HT-29 (cell line): ENCODE data around the gene NR4A2. TPM values are rescaled to one million over a fixed set of nuclear protein-coding genes. Genes with fewer than 3 reads are reported as not detected.
A peak's percentile ranks its signal among the peaks of the same experiment; 100 is the strongest.

Experiments
- DNase-seq: peaks from one replicate; pipeline ENCODE4 v3.0.0-alpha.2; 2015; ENCODE audit warnings: low spot score
- total RNA-seq: library from RNA; depleted of rRNA; stranded (reverse); fragments of >200 nt; shearing (Covaris generic); gene quantifications from 2 replicates; pipeline ENCODE4 v1.2.3, GENCODE V29; 2014; rRNA removed

Gene NR4A2
- 4.1 and 5.2 TPM in 2 replicates for total RNA-seq

DNA sequence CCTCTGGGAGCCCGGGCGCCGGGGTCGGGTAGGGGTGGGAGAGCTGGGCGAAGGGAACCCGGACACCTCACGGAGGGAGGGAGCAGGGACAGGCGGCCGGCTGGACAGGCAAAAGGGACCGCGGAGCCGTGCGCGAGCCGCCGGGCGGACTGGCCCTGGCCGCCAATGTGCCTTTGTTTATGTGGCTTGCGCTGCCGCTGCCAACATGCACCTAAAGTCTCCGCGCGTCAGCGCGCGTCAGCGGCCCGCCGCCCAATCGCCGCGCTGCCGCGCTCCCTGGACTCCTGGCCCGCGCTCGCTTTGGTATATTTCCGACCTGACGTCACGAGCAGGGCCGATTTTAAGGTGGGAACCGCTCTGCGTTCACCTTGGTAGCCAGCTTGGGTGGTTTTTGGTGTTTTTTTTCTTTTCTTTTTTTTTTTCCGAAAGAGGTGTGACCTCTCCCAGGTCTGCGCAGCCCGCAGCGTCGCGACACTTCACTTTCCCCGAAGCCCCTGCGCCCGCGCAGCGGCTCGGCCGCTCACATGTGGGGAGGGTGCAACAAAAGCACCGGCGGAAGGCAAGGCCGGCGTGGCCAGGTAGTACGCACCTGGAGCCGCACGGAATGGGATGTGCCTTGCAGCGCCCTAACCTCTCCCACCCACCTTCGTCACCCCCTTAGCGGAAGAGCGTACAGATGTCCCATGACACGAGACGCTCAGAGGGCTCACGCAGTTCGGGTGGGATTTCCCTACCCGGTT is at the start of gene NR4A2:
Gene NR4A2, minus strand, starts transcription at position 188 of the 740 bp plus-strand sequence. CDS start 2,535 bp downstream, outside the sequence.
- DNase-seq = peak; percentile 94

GRCh38 chr2:156380117-156380645 is 47.7 kb upstream of the NR4A2 start:
- DNase-seq = no peak

GRCh38 chr2:156379714-156380113 is 47.2 kb upstream of the NR4A2 start:
- no peak for DNase-seq

- DNase-seq = no peak
Observed at GRCh38 chr2:156379071-156379470, 46.5 kb upstream of the NR4A2 start.

GRCh38 chr2:156366753-156367152 is 34.2 kb upstream of the NR4A2 start:
- DNase-seq = no peak

DNA sequence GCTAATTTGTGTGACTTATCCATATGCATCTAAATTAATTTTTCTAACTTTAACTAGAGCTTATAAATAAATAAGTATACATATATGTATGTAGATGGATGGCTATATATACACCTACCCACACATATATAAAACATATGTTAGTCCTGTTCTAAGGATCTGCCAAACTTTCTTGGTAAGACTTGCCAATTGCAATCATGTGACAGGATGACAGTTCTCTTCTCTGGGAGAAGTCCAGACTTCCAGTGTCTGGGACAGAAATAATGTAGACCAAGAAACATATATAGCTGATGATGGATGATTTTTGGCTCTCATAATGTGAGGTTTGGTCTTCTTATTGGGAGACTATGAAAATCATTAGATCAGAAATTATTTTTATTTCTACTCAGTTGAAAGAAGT is 30.6 kb upstream of the NR4A2 start:
- no peak for DNase-seq

GRCh38 chr2:156356014-156356754 is 23.7 kb upstream of the NR4A2 start:
- no peak for DNase-seq

- no peak for DNase-seq
Observed at GRCh38 chr2:156352911-156353310, 20.4 kb upstream of the NR4A2 start.

- DNase-seq = no peak
Observed at GRCh38 chr2:156350374-156351142, 18.0 kb upstream of the NR4A2 start.

GRCh38 chr2:156349605-156350004 is 17.1 kb upstream of the NR4A2 start:
- DNase-seq = no peak

- no peak for DNase-seq
Observed at GRCh38 chr2:156349161-156349560, 16.6 kb upstream of the NR4A2 start.

DNA sequence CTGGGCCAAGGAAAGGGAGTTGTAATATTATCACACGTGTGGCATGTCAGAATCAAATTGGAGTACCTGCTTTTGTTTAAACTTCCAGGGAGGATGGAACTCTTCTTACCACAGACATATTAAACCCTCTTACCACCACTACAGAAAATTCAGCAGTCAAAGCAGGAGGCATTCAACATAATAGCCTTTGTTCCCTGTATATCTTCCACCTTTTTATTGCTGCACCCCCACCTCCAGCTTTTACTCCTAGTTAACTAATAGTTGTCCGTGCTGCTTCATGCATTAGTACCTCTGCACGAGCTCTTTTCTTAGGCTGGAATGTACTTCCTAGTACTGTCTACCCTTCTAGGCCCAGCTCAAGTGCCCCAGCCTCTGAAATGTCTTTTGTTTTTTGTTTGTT is 14.9 kb upstream of the NR4A2 start:
- no peak for DNase-seq

- no peak for DNase-seq
Observed at GRCh38 chr2:156346731-156347130, 14.2 kb upstream of the NR4A2 start.

GRCh38 chr2:156345582-156345981 is 13.1 kb upstream of the NR4A2 start:
- DNase-seq = no peak

DNA sequence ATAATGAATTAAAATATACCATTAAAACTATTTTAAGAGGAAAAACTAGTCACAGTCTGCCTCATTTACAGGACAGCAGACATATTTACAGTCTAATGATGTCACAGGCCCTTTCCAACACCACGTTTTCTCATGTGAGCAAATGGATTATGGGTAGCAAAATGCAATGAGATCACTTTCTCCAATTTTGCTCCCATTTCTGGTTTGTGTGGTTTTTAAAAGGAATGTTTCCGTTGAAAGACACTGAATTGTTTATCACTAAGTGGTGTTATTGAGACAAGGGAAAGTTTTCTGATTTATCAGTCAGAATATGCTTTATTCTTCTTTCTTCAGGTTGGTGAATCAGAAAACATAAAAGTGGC is 11.4 kb upstream of the NR4A2 start:
- no peak for DNase-seq

DNA sequence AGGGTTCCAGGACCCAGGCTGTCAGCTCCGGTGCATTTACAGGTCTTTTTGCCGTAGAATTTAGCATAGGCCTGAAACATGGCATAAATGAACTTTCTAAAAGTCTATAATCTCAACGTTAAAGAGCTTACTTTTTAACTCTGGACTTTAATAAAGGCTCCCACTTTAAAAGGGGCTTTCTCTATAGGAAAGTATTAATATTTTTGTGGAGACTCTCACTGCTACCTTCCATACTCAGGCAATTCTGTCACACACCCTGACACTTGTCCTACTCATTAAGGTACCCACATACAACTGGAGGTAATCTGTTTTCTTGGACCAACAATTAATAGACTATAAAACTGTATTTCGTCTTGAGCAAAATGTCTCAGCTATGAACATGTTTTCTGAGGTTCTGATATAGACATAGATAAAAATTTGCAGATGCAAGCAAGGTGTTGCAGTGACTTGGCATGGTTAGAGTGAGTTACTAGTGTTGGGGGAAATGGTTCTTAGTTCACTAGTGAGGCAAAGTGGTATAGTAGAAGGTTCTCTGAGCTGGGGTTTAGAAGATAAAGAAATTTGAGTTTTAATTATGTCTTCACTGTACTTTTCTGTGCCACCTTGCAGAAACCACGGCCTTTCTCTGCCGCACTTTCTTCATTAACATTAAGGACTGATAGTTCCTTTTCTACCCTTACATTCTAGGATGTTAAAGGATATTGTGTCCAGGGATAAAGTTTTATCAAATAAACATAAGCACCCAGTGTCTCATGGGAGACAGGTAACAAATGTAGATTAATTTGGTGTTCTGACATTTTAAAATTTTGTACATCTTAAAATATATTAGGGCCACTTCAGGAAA is 10.8 kb upstream of the NR4A2 start:
- DNase-seq = no peak

DNA sequence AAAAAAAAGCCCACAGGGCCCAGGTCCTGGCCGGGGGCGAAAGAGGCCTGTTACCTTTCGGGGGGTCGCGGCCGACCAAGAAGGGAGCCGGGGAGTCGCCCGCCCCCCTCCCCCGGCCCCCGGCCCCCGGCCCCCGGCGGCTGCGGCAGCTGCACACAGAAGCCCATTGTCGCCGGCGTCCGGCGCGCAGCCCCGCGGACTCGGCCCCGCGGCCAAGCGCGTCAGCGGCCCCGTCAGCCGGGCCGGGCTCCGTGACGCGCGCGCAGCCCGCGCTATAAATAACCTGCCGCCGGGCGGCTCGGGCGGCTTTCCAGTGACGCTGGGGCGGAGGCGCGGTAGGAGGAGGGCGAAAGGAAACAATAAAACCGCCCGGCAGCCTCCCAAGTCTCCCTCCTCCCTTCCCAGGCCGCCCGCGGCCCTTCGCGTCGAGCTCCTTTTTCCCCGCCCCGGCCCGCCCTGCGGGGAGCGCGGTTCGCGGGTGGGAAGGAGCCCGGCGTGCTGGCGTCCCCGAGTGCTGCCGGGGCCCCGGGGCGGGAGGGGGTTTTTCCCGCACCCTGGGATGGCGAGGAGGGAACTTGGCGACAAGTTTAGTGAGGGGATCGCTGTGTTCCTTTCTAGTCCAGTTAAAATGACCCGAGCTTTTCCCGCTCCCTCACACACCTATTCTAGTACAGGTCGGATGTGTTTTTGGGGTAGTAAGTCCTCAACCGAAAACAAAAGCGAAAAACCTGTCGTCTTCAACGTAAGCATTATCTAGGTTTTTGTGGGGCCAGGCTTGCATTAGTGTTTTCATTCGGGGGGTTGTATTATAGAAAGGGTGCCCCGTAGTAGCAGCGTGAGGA is 10.0 kb upstream of the NR4A2 start:
- DNase-seq = peak; percentile 95

DNA sequence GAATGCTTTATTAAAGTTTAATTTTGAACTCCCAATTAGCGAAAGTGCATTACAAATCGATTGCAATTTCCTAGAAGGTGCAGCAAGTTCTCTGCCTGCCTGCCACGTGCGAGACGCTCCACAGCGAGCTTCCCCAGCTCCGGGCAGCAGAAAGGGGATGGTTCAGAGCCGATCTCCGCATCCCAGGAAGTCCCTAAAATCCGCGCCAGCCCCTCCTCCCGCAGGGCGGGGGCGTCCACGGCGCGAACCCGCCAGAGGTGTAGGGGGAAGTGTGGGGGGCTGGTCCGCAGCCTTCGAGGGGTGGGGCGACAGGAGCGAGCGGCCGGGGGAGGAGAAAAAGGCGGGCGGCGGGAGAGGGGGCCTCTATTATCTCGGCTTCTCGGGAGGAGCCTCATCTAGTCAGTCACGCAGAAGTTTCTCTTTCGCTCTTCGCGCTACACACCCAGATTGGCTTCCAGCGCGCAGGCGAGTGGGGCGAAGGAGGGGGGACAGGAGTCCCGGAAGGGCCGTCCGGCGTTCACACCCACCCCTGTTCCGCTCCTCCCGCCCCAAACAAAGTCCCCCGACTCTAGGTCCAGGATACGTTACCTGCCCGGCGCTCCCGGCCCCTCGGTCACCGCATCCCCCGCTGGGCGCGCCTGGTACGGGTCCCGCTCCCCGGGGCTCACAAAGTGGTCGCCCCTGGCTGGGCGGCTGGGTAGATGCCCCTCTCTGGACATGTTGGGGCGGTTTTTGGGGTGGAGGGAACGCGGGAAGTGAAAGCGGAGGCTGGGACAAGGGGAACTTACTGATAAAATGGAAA is 9.1 kb upstream of the NR4A2 start:
- DNase-seq = peak; percentile 90

GRCh38 chr2:156340804-156341451 is 8.4 kb upstream of the NR4A2 start:
- peak; percentile 72 for DNase-seq
